GM18498 (cell line): ENCODE measurements around the gene PAPPA.

ENCODE experiments used
- ATAC-seq: cut with Tn5 transposase; IDR thresholded peaks from one replicate; pipeline ENCODE4 v1.9.1; 2021; ENCODE audit warnings: mild to moderate bottlenecking, moderate library complexity; ENCODE audit not compliant: unreplicated experiment

The PAPPA gene

GRCh38 chr9:116404228-116404627 lies 250.6 kb downstream of the PAPPA start:
- no peak for ATAC-seq

DNA sequence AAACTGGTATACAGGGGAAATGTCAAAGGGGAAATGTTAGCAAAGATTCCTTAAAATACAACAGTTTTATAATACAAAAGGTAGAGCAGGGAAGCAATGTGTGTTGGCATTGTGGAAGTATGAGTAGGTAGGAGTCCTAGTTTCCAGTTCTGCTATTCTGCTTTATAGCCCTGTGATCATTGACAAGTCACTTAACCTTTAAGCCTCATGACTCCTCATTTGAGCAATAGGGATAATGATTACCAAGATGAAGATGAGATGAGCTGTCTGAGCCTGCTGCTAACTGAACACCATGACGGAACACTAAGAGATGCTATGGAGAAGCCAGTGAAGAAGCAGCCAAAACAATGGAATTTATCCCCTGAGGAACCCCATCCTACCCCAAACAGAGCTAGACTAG lies 251.7 kb downstream of the PAPPA start:
- no peak for ATAC-seq

- ATAC-seq, result no peak
Measured at GRCh38 chr9:116406469-116406868, 252.9 kb downstream of the PAPPA start.

DNA sequence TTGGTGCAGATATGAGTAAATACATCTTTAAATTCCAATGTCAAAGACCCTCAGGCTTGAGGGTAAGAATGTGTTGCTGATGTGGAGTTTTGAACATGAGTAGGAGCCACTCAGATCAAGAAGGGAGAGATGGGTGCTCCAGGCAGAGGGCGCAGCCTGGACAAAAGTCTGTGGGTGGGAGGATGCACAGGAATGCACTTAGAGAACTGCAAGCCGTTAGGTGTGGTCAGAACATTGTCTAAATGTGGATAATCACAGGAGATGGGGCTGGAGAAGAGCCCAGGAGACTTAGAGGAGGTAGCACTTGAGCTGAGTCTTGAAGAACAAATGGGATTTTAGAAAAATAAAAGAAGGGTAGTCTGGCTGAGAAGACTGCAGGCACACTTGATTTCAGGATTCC lies 255.5 kb downstream of the PAPPA start:
- ATAC-seq, result no peak

DNA sequence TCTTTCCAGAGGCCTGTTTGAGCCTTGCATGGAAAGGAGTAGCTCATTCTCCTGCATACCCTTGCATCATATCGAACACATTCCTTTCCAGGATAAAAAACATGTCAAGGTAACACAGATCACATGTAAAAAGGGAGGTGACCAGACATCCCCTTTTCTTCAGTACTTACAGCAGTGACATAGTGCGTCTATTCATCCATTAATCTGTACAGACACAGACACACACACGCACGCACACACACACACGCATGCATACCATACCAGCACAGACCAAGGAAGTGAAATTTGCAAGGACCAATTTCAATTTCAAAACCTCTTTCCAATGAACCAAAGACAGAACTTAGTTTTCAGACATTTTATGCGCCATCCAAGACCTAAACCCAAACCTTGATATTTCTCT lies 256.0 kb downstream of the PAPPA start:
- ATAC-seq, result no peak

DNA sequence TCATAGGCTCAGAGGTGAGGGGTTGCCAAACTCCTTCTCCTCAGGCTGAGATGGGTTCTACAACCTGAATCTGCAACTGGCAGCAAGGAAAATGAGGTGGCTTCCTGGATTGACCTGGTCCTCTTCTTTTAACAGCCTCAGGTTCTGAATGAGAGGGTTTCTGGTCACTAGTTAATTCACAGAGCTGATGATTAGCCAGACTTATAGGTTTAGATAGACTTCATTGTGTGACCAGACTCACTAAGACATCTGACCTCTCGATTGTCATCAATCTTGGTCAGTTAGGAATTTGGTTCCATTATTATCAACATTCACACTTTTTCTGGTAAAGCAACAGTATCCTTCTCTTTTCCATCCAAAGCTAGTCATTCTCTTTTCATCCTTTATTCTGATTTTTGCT lies 257.9 kb downstream of the PAPPA start:
- no peak for ATAC-seq

- no peak for ATAC-seq
Measured at GRCh38 chr9:116414374-116414773, 260.8 kb downstream of the PAPPA start.

DNA sequence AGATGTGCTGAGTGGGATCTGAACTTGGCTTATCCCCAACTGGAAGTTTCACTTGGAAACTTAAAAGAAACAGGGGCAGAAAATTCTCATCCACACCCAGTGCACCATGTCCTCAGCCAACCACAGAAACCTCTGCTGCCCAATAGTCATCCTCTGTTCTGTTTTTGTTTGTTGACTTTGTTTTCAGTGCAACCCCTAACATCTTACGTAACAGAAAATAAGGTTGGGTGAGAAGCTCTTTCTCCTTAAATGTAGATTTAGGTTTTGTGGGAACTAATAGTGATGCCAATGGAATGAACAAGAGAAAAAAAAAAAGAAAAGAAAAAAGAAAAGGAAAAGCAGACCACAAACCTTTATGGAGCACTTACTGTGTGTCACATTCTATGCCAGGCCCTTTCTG lies 262.8 kb downstream of the PAPPA start:
- no peak for ATAC-seq

GRCh38 chr9:116417464-116417863 lies 263.9 kb downstream of the PAPPA start:
- ATAC-seq, result no peak

DNA sequence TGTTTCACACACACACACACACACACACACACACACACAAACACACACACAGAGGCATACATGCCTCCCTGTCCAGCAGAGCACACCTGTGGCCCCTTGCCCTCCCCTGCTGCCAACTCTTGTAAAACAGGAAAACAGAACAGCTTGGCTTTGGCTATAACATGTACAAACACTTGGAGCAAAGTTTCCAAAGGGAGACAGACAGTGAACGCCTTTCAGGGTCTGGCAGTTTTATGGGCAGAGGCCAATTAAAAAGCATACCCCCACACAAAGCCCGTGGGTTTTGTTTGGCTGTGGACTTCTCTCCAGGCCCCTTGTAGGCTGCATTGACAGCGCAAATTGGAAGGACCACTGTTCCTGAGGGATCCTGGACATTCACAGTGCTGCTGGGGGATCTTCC lies 265.6 kb downstream of the PAPPA start:
- ATAC-seq, result no peak

- ATAC-seq, result no peak
Measured at GRCh38 chr9:116420993-116421538, 267.5 kb downstream of the PAPPA start.

GRCh38 chr9:116422119-116422979 lies 268.8 kb downstream of the PAPPA start:
- no peak for ATAC-seq

DNA sequence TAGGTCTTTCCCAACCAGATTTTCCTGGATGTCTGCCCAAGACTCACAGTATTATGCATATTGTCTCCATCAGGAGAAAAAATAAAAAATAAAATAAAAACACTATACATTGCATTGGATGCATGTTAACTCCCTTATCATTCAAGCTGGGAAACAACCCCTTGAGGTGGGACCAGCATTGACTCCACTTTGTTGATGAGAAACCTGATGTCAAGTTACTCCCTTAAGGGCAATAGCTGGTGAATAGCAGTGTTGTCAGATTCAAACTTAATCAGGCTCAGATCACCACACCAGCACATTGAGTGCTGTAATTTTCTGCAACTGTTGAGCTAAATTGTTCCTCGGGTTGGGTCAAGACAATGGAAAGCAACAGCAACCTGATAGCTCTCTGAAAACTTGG lies 269.6 kb downstream of the PAPPA start:
- ATAC-seq, result no peak

- no peak for ATAC-seq
Measured at GRCh38 chr9:116425244-116425643, 271.7 kb downstream of the PAPPA start.

- no peak for ATAC-seq
Measured at GRCh38 chr9:116430849-116431248, 277.3 kb downstream of the PAPPA start.

DNA sequence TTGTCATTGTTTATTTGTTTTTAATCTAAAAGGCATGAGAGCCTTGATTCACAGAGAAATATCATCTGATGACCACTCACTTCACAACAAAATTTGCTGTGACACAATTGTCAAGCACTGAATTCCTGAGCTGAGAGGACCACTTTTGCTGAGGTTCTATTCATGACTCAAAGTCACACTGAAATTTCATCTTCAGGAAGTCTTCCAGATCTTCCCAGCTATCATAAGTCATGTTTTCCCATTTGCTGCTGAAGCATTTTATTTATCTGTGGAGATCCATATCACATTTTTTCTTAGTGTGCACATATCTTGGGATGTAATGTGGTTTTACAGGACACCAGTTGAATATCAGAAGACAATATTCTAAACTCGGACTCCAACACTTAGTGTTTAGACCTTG lies 278.5 kb downstream of the PAPPA start:
- no peak for ATAC-seq

DNA sequence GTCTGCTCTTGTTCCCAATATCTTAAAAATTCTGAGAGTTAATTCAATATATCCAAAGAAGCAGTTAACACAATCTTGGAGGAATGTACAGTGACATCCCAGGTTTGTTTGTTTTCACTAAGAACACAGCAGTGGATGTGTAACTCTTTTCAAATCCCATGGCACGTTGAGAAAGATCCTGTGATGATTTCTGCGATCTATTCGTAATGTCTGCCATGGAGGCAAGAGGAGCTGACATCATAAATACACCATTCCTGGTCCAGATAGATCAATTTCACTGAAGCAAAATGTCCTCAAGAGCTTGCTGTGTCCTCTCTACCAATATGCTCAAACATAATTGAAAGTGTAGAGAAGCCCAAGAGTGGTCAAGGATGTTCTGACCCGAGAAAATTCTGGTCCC lies 280.7 kb downstream of the PAPPA start:
- no peak for ATAC-seq

DNA sequence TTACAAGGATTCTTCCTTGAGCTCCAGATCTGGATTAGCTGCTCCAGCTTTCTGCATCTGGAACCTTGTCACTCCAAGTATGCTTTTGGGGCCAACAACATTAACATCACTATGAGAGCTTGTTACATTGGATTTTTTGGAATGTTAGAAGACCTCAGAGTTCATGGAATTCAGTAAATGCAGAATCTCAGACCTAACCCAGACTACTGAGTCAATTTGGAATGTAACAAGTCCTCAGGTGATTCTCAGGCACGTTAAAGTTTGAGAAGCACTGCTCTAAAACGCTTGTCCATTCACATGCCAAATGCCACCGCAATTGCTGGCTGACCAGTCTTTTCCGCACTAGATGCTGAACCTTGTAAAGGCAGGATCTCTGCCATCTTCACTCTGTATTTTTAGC lies 282.1 kb downstream of the PAPPA start:
- no peak for ATAC-seq

DNA sequence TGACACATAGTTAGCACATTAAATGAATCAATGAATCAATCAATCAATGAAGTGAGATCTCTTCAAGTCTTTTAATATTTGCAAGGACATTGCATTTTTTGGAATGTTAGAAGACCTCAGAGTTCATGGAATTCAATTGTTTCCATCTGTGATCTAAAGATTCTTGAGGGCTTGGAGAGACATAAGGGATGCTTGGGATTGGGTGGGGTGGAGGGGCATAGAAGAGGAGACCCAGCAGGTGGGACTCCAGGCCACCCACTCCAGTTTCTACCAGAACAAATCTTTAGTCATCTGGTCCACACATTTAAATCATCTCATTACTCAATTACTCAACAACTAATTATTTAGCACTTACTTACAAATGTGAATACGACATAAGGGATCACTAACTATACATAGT lies 282.5 kb downstream of the PAPPA start:
- ATAC-seq, result no peak

DNA sequence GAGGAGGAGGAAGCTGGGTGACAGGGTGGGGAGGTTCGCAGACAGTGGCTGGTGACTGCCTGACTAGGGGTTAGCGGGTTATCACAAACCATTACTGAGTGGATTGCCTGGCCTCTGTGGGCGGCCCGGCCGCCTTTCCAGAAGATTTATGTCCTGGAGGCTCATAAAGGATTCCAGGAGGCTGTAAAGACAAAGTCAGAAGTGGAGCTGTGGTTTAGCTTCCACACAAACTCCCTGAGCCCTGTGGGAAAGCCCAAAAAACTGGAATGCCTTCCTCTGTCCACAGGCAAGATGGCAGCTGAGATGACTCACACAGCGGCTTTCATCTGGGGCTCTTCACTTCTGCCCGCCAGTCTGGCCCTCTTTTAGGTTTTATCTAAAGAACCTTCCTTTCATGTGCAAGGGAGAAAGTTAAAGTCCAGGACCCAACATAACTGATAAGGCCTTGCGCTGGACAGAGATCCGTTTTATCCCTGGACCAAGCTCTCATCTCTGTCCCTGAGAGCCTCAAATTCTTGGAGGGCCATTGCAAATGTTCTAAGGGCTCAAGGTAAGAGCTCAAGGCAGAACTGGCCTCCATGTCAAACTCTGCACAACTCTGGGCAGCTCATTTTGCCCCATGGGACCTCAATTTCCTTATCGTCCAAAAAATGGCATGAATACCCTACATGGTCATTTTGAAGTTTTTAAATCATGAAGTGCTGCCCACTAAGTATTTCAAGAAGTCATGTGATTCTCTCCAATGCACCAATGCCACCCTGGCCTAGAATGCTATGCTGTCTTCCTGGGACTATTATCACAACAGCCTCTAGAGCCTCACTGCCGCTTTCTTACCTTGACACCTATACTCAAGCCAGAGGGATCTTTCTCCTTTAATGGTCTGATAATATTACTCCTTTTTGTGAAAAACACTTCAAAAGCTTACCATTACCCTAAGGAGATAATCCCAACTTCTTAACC lies 284.1 kb downstream of the PAPPA start:
- no peak for ATAC-seq

DNA sequence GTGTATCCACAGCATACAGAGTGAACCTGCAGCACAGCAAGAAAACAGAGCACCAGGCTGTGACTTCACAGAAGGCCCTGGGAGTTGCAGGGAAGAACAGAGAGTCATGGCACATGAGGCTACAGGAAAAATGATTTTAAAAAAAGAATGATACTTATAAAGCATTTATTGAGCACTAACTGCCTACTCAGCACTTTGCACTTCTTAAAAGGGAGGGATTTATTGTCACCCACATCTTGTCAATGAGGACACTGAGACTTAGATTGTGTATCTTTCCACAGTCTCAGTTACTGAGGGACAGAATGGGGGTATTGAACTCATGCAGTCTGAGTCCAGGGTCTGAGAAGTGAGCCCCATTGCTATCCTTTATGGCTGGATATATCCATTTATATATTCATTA lies 288.9 kb downstream of the PAPPA start:
- no peak for ATAC-seq

- no peak for ATAC-seq
Measured at GRCh38 chr9:116447934-116448333, 294.3 kb downstream of the PAPPA start.
